Posterior vena cava (tissue), 2 donors: ENCODE results near the gene CENPX. TPM values are rescaled to one million over a fixed set of nuclear protein-coding genes. Genes with fewer than 3 reads are reported as not detected.

Experiments
- DNase-seq: peaks from one replicate; pipeline ENCODE4 v3.0.0-alpha.2; 2020; ENCODE audit warnings: low spot score
- intact Hi-C, 2 donors: fragments of 100-400 bp; cut with DNase I; formaldehyde crosslinking; loops; one replicate each; pipeline versions ENCODE4 v1.14.1 to v1.14.2; 2022 to 2023
- total RNA-seq, 2 donors: library from RNA; stranded (reverse); fragmentation: NEBNext Ultra II Directional; extraction: Animal tissue kit (Norgen Biotek cat#: 25700); gene quantifications; one replicate each; pipeline ENCODE4 v1.2.1, GENCODE V29; 2021
- donor health status: DM: yes; HTN: yes; CAD: no.
- donor health status: DM: yes; HTN: yes; CAD: no.

The CENPX gene
- total RNA-seq, 2 donors from 2014 or later: 30.9 to 31.7 TPM

GRCh38 chr17:81976332-81977210 lies 46.1 kb downstream of the CENPX start:
- intact Hi-C loops: no loop called here
- no peak for DNase-seq

GRCh38 chr17:81973432-81973831 lies 49.2 kb downstream of the CENPX start:
- intact Hi-C loops: no loop called here
- no peak for DNase-seq

GRCh38 chr17:81968850-81969812 lies 53.5 kb downstream of the CENPX start:
- intact Hi-C loops: no loop called here
- no peak for DNase-seq

Other genes starting within 250 kb of the CENPX start
- gene GCGR, start 218.7 kb downstream of the CENPX start, total RNA-seq: not detected
- gene MCRIP1, start 189.6 kb downstream of the CENPX start, total RNA-seq: 100 to 1,000 TPM in 1 of 2 donors, 10 to 100 TPM in 1; 97.6 to 101 TPM
- not detected for gene PPP1R27, start 187.8 kb downstream of the CENPX start, total RNA-seq
- 100 to 1,000 TPM; 339 to 482 TPM for gene P4HB, start 162.3 kb downstream of the CENPX start, total RNA-seq
- 100 to 1,000 TPM; 375 to 421 TPM for gene ARHGDIA, start 151.5 kb downstream of the CENPX start, total RNA-seq
- gene ALYREF, start 131.3 kb downstream of the CENPX start, total RNA-seq: 10 to 100 TPM; 34.3 to 36.3 TPM
- gene ANAPC11, start 131.2 kb downstream of the CENPX start, total RNA-seq: 10 to 100 TPM; 73.3 to 84.8 TPM
- gene NPB, start 120.6 kb downstream of the CENPX start, total RNA-seq: under 1 TPM; 0.29 to 0.46 TPM
- gene PCYT2, start 111.5 kb downstream of the CENPX start, total RNA-seq: 10 to 100 TPM in 1 of 2 donors, 1 to 10 TPM in 1; 8.7 to 14.9 TPM
- 10 to 100 TPM; 11.8 to 13.1 TPM for gene SIRT7, start 104.7 kb downstream of the CENPX start, total RNA-seq
- 10 to 100 TPM; 25.0 to 36.2 TPM for gene MAFG, start 95.1 kb downstream of the CENPX start, total RNA-seq
- gene PYCR1, start 85.6 kb downstream of the CENPX start, total RNA-seq: 10 to 100 TPM in 1 of 2 donors, 1 to 10 TPM in 1; 6.7 to 16.6 TPM
- not detected for gene MYADML2, start 75.6 kb downstream of the CENPX start, total RNA-seq
- not detected for gene NOTUM, start 61.7 kb downstream of the CENPX start, total RNA-seq
- 10 to 100 TPM; 19.6 to 25.2 TPM for gene ASPSCR1, start 45.2 kb downstream of the CENPX start, total RNA-seq
- 1 to 10 TPM; 3.8 to 5.7 TPM for gene LRRC45, start 427 bp upstream of the CENPX start, total RNA-seq
- 1 to 10 TPM; 1.0 to 1.3 TPM for gene RAC3, start 8.8 kb upstream of the CENPX start, total RNA-seq
- 10 to 100 TPM; 44.1 to 52.1 TPM for gene DCXR, start 14.8 kb upstream of the CENPX start, total RNA-seq
- gene RFNG, start 28.9 kb upstream of the CENPX start, total RNA-seq: 10 to 100 TPM; 23.7 to 26.4 TPM
- 10 to 100 TPM; 54.6 to 62.7 TPM for gene GPS1, start 29.0 kb upstream of the CENPX start, total RNA-seq
- 10 to 100 TPM; 47.8 to 48.6 TPM for gene DUS1L, start 42.9 kb upstream of the CENPX start, total RNA-seq
- 10 to 100 TPM; 41.9 to 50.6 TPM for gene FASN, start 75.4 kb upstream of the CENPX start, total RNA-seq
- 10 to 100 TPM; 20.3 to 28.5 TPM for gene CCDC57, start 190.0 kb upstream of the CENPX start, total RNA-seq
- 10 to 100 TPM; 53.7 to 65.6 TPM for gene SLC16A3, start 206.2 kb upstream of the CENPX start, total RNA-seq